ENCODE measurements around the gene TMEM245.

GRCh38 chr9:109143881-109144562, 24.3 kb upstream of the TMEM245 start:
- TF ChIP-seq GATA3 (IDR thresholded peaks at IDR 0.05; ENCODE audit: low read depth, low read length) = no peak
- TF ChIP-seq GATA2 (IDR thresholded peaks at IDR 0.05; ENCODE audit: low read depth, low read length) = no peak

All from SH-SY5Y (cell line).